Nephron progenitor cell (in vitro differentiated cells): ENCODE measurements around the gene TXNDC12.
A peak's percentile ranks its signal among the peaks of the same experiment; 100 is the strongest.
"Not testable (repeated sequence)": the region's sequence is repeated elsewhere in the genome, so short reads cannot be mapped to it uniquely, and the experiment has no call there.

Experiments used
- DNase-seq: peaks from one replicate; pipeline ENCODE4 v3.0.0; 2021
- H3K27ac Mint-ChIP-seq: 2 replicates; pipeline ENCODE4 v1.8.0; 2021; ENCODE audit warnings: mild to moderate bottlenecking, moderate library complexity, mixed read lengths
- H3K27me3 Mint-ChIP-seq: 2 replicates; pipeline ENCODE4 v1.8.0; 2021; ENCODE audit warnings: mild to moderate bottlenecking, low read depth, mixed read lengths; ENCODE audit not compliant: poor library complexity
- H3K36me3 Mint-ChIP-seq: 2 replicates; pipeline ENCODE4 v1.8.0; 2021; ENCODE audit warnings: low read depth, mixed read lengths
- H3K4me1 Mint-ChIP-seq: 2 replicates; pipeline ENCODE4 v1.8.0; 2021; ENCODE audit warnings: mixed read lengths
- H3K4me3 Mint-ChIP-seq: 2 replicates; pipeline ENCODE4 v1.8.0; 2021; ENCODE audit warnings: mild to moderate bottlenecking, moderate library complexity, mixed read lengths
- H3K9me3 Mint-ChIP-seq: 2 replicates; pipeline ENCODE4 v1.8.0; 2021; ENCODE audit warnings: mild to moderate bottlenecking, moderate library complexity, mixed read lengths
- CTCF ChIP-seq: fragments of 200-600 bp; sonication (generic); IDR thresholded peaks from 2 replicates; pipeline ENCODE4 v1.5.0; 2021; ENCODE audit warnings: antibody characterized with exemption

Gene TXNDC12

GRCh38 chr1:52055066-52055865 is at the start of gene TXNDC12:
Gene TXNDC12, minus strand, starts transcription at chr1:52055191. Its CDS starts 95 bp downstream, at chr1:52055096.
- no peaks in the 10 kb centered on the region for H3K9me3 Mint-ChIP-seq
- peaks cover 52% of the 10 kb centered on the region for H3K4me1 Mint-ChIP-seq
- peak; percentile 69 for DNase-seq
- TF ChIP-seq CTCF, result no peak
- peak within 1 kb of the TSS; percentile 84 for H3K27ac Mint-ChIP-seq
- peaks cover 32% of the 10 kb centered on the region for H3K36me3 Mint-ChIP-seq
- peak within 1 kb of the TSS; percentile 97 for H3K4me3 Mint-ChIP-seq
- H3K27me3 Mint-ChIP-seq, result peaks cover 3% of the 10 kb centered on the region

GRCh38 chr1:52102336-52103013 is 47.5 kb upstream of the TXNDC12 start:
- Mint-ChIP-seq H3K9me3 (no peaks in the 10 kb centered on the region), H3K4me1 (no peaks in the 10 kb centered on the region), H3K27me3 (no peaks in the 10 kb centered on the region), H3K27ac (no peak overlapping the region), H3K4me3 (no peak overlapping the region), H3K36me3 (no peaks in the 10 kb centered on the region)
- no peak for TF ChIP-seq CTCF
- DNase-seq, result no peak

- DNase-seq, result no peak
- Mint-ChIP-seq H3K4me1 (no peaks in the 10 kb centered on the region), H3K36me3 (peaks cover 4% of the 10 kb centered on the region), H3K9me3 (peaks cover 4% of the 10 kb centered on the region), H3K27ac (no peak overlapping the region), H3K27me3 (peaks cover 5% of the 10 kb centered on the region), H3K4me3 (no peak overlapping the region)
- TF ChIP-seq CTCF, result no peak
These were observed 43.3 kb upstream of the TXNDC12 start for GRCh38 chr1:52098139-52098871.

- no peak for TF ChIP-seq CTCF
- H3K27me3 Mint-ChIP-seq, result peaks cover 7% of the 10 kb centered on the region
- peaks cover 16% of the 10 kb centered on the region for H3K36me3 Mint-ChIP-seq
- no peak overlapping the region for H3K27ac Mint-ChIP-seq
- peaks cover 13% of the 10 kb centered on the region for H3K9me3 Mint-ChIP-seq
- no peak for DNase-seq
- H3K4me3 Mint-ChIP-seq, result no peak overlapping the region
- H3K4me1 Mint-ChIP-seq, result no peaks in the 10 kb centered on the region
These were observed 41.2 kb upstream of the TXNDC12 start for GRCh38 chr1:52096216-52096615.

GRCh38 chr1:52094300-52094699 is 39.3 kb upstream of the TXNDC12 start:
- H3K4me3 Mint-ChIP-seq, DNase-seq, H3K27ac Mint-ChIP-seq, H3K27me3 Mint-ChIP-seq, H3K4me1 Mint-ChIP-seq: not testable (repeated sequence)
- peaks cover 35% of the 10 kb centered on the region for H3K36me3 Mint-ChIP-seq
- peaks cover 19% of the 10 kb centered on the region for H3K9me3 Mint-ChIP-seq

- not testable (repeated sequence) for H3K27me3 Mint-ChIP-seq, DNase-seq, H3K4me1 Mint-ChIP-seq, H3K4me3 Mint-ChIP-seq, H3K27ac Mint-ChIP-seq
- peaks cover 11% of the 10 kb centered on the region for H3K9me3 Mint-ChIP-seq
- H3K36me3 Mint-ChIP-seq, result peaks cover 62% of the 10 kb centered on the region
These were observed 32.9 kb upstream of the TXNDC12 start for GRCh38 chr1:52087892-52088291.
